ENCODE results near the gene CXCL10.
"Not testable (repeated sequence)": the region's sequence is repeated elsewhere in the genome, so short reads cannot be mapped to it uniquely, and the experiment has no call there.

Gene CXCL10

DNA sequence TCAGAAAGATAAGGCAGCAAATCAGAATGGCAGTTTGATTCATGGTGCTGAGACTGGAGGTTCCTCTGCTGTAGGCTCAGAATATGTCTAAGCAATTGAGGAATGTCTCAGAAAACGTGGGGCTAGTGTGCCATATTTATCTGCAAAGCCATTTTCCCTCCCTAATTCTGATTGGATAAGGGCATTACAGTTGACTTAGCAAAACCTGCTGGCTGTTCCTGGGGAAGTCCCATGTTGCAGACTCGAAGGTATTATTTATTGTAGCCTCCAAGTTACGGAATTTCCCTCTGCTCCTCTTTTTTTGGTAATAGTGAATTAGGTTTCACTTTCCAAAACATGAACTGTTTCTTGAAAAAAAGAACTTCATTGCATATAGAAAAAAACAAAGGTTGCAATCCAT lies at the start of gene CXCL10:
Gene CXCL10, minus strand, starts transcription at position 109 of the 400 bp plus-strand sequence. Its CDS starts 66 bp downstream, at position 43.
- DNase-seq (ENCODE audit: low read depth) = no peak

DNA sequence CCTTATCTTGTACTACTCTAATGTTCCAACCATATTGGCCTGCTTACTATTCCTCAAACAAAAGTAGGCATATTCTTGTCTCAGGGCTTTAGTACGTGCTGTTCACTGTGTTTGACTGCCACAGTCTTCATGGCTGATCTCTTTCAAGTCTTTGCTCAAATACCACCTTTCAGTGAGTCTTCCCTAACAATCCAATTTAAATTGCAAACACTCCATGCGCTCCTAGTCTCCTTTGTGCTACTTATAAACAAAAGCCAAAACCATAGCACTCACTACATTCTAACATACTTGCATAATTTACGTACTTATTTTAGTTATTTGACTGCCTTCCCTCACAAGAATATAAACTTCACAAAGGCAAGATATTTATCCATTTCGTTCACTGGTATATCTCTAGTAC lies 49.5 kb upstream of the CXCL10 start:
- DNase-seq (ENCODE audit: low read depth) = no peak

DNA sequence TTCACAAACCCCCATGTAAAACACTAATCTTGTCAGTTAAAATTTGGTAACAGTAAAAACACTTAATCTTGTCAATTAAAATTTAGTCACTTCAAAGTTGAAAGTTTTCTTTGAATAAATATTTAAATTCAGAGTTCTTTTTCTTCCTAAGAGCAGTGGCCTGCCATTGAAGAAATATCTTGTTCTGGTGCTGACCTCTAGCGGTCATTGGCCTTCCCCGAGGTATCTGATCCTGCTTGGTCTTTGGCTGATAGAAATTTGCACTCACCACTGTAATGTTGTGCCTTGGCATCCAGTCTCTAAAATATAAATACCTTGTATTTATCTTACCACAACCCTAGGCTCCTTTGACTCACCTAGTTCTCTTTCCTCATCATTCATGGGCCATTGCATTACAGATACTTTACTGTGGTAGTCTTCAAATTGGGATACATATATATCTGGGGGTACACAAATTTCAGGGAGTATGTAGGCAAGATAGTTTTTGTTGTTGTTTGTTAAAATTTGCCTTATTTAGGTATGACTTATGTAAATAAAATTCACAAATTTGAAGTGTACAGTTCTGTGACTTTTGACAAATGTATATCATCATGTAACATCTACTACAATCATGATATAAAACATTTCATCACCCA lies 44.5 kb upstream of the CXCL10 start:
- DNase-seq (ENCODE audit: low read depth) = peak; percentile 60

DNA sequence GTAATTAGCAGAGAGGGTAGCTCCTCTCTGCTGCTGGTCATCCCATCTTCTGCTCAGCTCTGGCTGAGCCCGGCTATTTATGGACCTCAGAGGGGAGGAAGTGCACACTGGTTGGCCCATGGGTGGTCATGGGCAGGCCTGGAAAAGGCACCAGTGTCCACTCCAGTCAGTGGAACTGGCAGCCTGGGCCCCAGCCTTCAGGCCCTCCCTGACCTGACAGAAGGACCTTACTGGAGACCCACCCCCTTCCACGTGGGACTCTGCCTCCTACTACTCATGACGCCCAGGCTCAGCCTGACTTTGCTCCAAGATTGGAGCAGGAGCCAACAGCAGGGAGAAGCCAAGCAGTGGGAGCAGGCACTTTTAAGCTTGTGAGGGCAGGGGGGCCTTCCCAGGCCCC lies 43.2 kb upstream of the CXCL10 start:
- no peak for DNase-seq (ENCODE audit: low read depth)

DNA sequence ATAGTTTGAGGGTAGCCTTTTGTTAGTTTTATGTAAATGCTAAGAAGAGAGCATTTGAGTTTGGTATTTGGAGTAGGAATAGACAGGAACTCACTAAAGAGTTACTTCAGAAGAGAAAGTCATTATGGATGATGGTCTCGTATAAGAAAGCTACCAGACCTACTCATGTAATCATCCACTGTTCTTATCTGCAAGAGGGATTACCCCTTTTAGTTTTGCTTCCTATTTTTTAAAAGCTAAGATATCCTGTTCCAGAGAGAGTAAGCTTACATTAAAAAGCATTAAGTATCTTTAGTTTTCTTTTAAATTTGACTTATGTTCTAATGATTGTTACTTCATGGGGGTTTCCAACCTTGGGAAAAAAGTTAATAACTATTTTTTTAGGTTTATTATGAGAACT lies 38.7 kb upstream of the CXCL10 start:
- DNase-seq (ENCODE audit: low read depth) = no peak

DNA sequence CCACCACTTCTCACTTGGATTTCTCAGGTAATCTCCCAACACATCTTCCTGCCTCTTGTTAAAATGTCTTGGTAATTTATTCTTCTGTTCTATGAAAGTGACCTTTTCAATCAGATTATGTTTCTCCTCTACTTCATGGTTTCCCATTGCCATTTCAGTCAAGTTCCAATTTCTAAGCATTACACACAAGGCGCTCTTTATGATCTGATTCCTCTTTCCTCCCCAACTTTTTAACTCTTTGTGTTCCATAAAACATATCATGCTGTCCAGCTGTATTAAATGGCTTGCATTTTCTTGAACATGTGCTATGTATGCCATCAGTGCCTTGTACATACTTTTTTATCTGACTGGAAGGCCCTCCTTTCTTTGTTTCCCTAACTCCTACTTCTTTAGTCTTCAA lies 38.1 kb upstream of the CXCL10 start:
- no peak for DNase-seq (ENCODE audit: low read depth)

DNA sequence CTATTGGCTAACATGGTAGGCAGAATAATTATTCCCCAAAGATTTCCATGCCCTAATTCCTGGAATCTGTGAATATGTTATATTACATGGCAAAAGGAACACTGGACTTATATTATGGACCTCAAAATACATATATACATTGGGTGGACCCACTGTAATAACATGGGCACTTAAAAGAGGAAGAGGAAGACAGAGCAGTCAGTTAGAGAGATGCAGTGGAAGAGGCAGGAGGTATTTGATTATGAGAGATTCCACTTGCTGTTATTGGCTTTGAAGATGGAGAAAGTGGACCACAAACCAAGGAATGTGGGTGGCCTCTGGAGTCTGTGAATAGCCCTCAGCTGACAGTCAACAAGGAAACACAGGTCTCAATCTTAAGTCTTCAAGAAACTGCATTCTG lies 37.2 kb upstream of the CXCL10 start:
- no peak for DNase-seq (ENCODE audit: low read depth)

DNA sequence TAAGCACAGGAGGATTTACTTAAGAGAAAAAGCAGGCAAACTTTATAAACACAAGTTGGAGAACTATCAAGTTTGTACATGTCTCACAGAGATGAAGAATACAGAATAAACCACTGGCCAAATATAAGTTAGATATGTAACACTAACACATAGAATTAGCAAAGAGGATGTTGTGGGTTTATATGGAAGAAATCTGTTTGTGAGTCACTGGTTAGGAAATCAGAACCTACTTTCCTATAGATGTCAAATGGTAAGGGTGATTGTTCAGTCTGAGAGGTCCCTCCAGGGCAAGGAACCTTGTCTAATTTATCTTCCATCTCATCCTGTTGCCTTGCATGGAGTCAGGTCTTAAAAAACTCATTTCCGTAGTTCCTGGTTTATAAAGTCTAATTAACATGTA lies 36.5 kb upstream of the CXCL10 start:
- no peak for DNase-seq (ENCODE audit: low read depth)

DNA sequence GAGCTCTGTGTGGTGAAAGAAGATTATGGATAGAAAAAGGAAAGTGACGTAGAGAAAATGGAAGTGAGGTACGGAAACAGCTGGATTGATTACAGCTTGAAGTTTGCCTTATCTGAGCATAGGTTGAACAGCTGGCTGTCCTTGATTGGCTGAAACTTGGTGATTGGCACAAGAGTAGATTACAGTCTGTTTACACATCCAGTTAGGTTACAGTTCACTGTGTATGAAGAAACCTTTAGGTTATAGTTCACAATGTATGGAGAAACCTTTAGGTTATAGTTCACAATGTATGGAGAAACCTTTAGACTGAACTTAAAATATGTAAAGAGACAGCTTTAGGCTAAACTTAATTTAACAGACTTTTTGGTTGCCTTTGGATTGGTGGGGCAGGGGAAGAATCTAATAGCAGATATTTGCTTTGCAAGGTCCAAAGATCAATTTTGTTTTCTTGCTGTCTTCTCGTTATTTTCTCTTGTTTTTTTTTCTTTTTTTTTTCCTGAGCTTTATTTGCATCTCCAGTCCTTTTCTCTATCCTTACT lies 35.7 kb upstream of the CXCL10 start:
- no peak for DNase-seq (ENCODE audit: low read depth)

DNA sequence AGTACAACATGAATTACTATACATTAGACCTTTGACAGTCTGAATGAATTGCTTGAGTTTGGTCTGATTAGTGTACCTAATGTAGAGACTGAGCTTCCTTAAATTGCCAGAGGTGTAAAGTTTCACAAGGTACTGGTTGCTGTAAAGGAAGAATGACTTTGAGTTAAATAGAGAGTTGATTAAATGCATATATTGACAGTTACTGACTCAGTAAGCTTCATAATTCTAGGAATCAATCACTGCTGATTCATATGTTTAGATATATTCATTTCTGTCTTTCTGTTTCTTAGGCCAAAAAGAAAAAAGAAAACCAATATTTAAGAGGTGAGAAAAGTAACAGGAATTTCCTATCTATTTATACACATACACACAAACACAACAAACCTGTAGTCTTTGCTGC lies 35.0 kb upstream of the CXCL10 start:
- no peak for DNase-seq (ENCODE audit: low read depth)

DNA sequence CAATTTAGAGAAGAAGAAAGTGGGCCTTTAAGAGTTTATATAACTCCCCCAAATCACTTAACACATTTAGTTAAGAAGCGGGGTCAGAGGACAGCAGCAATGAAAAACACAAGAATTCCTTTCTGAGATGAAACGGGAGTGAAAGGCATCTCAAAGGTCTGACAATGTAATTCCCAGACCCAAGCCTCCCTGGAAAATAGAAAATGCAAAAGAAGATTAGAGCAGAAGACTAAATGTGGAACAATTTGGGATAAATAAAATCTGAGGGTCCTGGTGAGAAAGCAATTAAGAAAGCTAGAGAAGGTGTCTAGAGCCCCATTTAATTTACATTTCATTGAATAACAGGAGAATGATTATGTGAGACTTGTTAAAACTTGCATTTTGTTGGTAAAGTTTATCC lies 32.1 kb upstream of the CXCL10 start:
- no peak for DNase-seq (ENCODE audit: low read depth)

DNA sequence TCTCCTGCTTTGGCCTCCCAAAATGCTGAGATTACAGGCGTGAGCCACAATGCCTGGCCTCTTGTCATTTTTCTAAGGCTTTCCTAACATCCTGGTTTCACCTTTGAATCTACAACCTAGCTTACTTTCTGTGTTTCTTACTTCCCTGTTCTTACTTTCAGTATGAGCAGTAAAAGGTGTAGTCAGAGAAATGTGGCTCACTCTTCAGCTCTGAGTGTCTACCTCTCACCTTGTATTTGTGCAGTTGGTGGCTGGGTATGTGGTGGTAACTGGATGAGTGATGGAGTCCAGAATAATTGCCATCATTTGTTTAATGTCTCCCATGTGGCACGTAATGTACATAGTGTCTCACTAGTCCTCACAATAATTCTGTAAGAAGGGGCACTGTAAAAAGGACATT lies 31.7 kb upstream of the CXCL10 start:
- no peak for DNase-seq (ENCODE audit: low read depth)

DNA sequence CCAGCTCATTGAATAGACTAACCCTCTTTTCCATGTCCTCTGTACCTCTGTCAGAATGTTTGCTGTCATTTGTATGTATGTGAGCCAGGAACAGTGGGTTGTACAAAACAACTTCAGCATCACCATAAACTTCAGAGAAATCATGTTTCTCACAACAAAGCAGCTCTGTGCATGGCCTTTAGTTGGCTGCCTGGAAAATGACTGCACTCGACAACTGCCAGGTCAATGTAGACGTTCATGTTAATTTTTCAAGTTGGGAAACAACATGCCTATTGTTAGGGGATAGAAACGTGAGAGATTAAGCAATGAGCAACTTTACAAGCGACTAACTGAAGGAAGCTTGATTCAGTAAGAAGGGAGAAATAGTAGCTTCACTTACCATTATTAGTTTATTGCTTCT lies 30.4 kb upstream of the CXCL10 start:
- no peak for DNase-seq (ENCODE audit: low read depth)

DNA sequence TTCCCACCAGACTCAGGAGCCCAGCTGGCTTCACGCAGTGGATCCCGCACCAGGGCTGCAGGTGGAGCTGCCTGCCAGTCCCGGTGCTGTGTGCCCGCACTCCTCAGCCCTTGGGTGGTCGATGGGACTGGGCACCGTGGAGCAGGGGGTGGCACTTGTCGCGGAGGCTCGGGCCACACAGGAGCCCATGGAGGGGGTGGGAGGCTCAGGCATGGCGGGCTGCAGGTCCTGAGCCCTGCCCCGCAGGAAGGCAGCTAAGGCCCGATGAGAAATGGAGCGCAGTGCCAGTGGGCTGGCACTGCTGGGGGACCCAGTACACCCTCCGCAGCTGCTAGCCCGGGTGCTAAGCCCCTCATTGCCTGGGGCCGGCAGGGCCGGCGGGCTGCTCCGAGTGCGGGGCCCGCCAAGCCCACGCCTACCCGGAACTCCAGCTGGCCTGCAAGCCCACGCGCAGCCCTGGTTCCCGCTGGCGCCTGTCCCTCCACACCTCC lies 27.3 kb upstream of the CXCL10 start:
- not testable (repeated sequence) for DNase-seq (ENCODE audit: low read depth)

DNA sequence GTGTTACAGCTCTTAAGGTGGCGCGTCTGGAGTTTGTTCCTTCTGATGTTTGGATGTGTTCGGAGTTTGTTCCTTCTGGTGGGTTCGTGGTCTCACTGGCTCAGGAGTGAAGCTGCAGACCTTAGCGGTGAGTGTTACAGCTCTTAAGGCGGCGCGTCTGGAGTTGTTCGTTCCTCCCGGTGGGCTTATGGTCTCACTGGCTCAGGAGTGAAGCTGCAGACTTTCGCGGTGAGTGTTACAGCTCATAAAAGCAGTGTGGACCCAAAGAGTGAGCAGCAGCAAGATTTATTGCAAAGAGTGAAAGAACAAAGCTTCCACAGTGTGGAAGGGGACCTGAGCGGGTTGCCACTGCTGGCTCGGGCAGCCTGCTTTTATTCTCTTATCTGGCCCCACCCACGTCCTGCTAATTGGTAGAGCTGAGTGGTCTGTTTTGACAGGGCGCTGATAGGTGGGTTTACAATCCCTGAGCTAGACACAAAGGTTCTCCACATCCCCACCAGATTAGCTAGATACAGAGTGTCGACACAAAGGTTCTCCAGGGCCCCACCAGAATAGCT lies 26.6 kb upstream of the CXCL10 start:
- not testable (repeated sequence) for DNase-seq (ENCODE audit: low read depth)

DNA sequence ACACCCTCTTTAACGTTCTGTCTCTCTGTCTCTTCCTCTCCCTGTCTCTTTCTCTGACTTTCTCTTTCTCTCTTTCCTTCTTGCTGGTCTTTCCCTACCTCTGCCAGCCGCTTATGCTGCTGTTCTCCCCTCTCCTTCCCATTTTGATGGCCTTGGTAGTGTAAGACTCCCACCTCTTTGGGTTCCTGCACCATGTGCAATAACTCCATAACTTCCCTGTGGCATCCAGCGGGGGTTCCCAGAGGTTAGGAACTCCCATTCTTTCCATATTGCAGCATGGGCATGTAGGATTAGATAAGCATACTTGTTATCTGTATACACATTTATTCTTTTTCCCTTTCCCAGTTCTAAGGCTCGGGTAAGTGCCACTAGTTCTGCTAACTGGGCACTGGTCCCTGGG lies 21.4 kb upstream of the CXCL10 start:
- DNase-seq (ENCODE audit: low read depth) = not testable (repeated sequence)

DNA sequence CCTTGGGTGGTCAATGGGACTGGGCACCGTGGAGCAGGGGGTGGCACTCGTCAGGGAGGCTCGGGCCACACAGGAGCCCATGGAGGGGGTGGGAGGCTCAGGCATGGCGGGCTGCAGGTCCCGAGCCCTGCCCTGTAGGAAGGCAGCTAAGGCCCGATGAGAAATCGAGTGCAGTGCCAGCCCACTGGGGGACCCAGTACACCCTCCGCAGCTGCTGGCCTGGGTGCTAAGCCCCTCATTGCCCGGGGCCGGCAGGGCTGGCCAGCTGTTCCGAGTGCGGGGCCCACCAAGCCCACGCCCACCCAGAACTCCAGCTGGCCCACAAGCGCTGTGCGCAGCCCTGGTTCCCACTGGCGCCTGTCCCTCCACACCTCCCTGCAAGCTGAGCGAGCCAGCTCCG lies 20.0 kb upstream of the CXCL10 start:
- not testable (repeated sequence) for DNase-seq (ENCODE audit: low read depth)

DNA sequence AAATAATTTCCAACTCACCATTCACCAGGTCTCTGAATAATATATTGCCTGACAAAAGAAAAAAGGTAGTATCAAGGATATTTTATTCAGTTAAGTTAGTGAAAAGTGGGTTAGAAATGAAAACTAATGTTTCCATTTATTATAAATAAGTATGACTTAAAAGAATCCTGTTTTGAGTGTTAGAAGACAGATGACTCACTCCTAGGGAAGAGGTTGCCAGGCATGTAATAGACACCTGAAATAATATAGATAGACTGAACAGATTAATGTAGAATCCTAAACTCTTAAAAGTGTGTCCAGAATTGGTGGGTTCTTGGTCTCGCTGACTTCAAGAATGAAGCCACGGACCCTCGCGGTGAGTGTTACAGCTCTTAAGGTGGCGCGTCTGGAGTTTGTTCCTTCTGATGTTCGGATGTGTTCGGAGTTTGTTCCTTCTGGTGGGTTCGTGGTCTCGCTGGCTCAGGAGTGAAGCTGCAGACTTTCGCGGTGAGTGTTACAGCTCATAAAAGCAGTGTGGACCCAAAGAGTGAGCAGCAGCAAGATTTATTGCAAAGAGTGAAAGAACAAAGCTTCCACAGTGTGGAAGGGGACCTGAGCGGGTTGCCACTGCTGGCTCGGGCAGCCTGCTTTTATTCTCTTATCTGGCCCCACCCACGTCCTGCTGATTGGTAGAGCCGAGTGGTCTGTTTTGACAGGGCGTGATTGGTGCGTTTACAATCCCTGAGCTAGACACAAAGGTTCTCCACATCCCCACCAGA lies 19.1 kb upstream of the CXCL10 start:
- DNase-seq (ENCODE audit: low read depth) = not testable (repeated sequence)

DNA sequence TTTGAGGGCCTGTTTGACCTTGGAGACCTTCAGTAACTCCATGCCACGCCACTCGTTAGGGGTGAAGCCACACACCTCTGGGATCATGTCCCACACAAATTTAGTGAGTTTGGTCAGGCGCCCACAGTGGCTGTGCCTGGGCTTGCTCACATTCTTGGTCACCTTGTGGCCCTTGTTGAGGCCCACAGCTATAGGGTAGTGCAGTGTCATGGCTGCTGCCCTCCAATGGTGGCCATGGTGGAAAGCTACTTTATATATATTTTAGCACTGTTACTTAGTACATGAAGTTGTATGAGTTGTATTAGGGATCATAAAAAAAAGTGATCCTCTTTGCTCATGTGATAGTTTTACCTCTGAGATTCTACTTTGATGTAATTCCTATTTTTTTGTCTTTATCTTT lies 13.6 kb upstream of the CXCL10 start:
- no peak for DNase-seq (ENCODE audit: low read depth)

DNA sequence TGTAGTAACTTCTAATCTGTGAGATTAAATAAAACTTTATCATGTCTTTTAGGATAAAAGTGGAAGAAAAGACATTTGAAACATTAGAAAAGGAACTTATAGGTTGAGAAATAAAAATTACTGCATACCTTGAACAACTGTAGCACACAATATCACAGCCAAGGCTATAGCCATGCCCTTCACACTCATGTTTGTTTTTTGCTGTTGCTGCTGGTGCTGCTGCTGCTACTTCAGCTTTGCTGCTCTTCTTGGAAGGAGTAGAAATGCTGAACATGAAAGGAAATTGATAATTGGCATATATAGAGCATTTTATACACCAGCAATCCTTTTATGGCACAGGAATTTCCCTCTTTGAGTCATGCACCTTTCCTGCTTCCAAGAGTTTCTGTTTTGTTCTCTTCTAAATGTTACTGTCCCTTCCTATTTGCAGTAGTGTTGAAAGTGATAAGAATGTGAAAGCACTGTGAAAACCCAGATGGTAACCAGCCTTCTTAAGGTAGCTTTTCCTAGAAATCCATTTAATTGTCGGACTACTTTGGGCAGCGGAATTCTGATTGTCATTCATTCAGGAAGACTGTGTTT lies 12.6 kb upstream of the CXCL10 start, which contains the start of gene CXCL11:
Gene CXCL11, minus strand, starts transcription at position 272 of the 582 bp plus-strand sequence. Its CDS starts 83 bp downstream, at position 189.
- DNase-seq (ENCODE audit: low read depth) = no peak

DNA sequence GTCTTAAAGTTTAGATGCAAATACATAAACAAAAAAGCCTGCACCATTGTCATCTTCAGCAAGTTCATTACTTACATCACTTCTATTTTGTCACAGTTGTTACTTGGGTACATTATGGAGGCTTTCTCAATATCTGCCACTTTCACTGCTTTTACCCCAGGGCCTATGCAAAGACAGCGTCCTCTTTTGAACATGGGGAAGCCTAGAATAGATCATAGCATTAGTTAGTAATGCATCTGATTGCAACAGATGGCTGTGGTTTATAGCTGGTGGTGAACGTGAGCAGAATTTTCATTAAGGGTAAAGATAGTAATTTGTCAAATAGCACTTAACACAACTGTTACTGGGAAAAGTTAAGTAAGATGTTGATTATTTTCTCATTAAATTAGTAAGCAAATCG lies 11.8 kb upstream of the CXCL10 start:
- no peak for DNase-seq (ENCODE audit: low read depth)

DNA sequence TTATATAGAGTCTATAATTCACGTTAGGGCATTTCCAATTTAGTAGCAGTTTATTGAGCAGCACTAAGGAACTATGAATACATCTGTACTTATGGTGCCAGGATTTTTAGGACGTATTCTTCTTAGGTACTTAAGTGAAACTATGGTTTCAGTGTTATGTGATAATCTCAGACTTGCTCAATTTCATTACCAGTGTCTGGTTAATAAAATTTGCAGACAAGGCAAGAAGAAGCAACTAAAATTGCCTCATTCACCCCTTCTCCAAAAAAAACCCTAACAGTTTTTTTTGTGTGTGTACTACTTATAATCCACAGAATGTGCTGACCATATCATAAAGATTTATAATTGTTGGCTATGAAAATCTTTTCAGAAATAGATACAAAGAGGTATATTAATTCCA lies 6.0 kb upstream of the CXCL10 start:
- no peak for DNase-seq (ENCODE audit: low read depth)

DNA sequence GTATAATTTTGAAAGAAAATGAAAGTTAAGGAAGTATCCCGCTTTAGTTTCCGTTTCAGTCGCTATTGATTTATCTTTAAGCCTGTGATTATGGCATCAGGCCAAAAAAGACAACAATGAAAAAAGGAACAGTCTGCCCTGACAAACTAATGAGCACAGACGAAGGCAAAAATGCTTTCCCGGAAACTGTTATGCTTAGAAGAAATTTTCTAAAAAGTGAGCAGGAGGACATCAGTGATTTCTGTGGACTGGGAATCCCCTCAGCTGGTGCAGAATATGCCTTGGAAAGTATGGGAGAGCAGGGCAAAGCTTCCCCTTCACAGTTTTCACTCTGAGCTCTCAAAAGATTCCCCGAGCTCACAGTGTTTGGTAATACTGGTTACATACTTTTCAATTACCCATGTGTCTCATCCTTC lies 5.1 kb upstream of the CXCL10 start:
- DNase-seq (ENCODE audit: low read depth) = no peak

All from activated T-cell treated with anti-CD3 and anti-CD28 coated beads for 1 hour (primary cell).